ENCODE data around the gene TIGD1. TPM values are rescaled to one million over a fixed set of nuclear protein-coding genes. Genes with fewer than 3 reads are reported as not detected.

TIGD1 gene
- polyA plus RNA-seq, 1 experiment, result 4.3 TPM

DNA sequence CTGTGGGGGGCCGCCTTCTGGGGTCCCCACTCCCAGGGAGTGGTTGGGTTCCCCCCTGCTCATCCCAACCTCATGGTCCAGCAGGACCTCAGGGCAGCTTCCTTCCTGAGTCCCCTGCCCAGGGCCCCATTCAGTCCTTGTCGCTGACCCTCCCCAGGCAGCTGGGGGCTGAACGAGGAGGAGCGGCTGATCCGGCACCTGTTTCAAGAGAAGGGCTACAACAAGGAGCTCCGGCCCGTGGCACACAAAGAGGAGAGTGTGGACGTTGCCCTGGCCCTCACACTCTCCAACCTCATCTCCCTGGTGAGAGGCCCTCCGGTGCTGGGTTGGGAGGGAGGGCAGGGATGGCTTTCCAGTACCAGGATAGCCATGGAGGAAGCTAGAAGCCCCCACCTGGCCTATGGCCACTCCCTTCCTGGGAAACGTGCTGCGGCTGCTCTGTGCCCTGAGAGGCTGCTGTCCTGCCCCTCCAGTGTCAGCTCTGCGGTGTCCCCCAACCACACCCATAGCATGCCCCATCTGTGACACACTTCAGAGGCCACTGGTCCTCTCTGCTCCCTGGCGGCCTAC, 23.9 kb downstream of the TIGD1 start:
- Histone ChIP-seq H3K27ac (ENCODE audit: low read depth, low read length) (no peak overlapping the region), H3K27me3 (ENCODE audit: control insufficient read depth, insufficient read depth, low read length) (peaks cover 36% of the 10 kb centered on the region), H3K9me3 (ENCODE audit: control insufficient read depth, insufficient read depth, low read length) (no peaks in the 10 kb centered on the region), H3K4me3 (ENCODE audit: low read depth, low read length) (no peak overlapping the region)
- TF ChIP-seq, protein P1, sequence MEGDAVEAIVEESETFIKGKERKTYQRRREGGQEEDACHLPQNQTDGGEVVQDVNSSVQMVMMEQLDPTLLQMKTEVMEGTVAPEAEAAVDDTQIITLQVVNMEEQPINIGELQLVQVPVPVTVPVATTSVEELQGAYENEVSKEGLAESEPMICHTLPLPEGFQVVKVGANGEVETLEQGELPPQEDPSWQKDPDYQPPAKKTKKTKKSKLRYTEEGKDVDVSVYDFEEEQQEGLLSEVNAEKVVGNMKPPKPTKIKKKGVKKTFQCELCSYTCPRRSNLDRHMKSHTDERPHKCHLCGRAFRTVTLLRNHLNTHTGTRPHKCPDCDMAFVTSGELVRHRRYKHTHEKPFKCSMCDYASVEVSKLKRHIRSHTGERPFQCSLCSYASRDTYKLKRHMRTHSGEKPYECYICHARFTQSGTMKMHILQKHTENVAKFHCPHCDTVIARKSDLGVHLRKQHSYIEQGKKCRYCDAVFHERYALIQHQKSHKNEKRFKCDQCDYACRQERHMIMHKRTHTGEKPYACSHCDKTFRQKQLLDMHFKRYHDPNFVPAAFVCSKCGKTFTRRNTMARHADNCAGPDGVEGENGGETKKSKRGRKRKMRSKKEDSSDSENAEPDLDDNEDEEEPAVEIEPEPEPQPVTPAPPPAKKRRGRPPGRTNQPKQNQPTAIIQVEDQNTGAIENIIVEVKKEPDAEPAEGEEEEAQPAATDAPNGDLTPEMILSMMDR (IDR thresholded peaks at IDR 0.05; ENCODE audit: low read depth, low read length), result no peak
- ChIA-PET POLR2A (no interaction called here), CTCF (interaction anchor here (0.6 kb wide), 1 partner anchor 65 kb away, joined by 4 read pairs; no protein-coding TSS in a partner anchor)
- no peak for DNase-seq (ENCODE audit: low read depth, low spot score)

DNA sequence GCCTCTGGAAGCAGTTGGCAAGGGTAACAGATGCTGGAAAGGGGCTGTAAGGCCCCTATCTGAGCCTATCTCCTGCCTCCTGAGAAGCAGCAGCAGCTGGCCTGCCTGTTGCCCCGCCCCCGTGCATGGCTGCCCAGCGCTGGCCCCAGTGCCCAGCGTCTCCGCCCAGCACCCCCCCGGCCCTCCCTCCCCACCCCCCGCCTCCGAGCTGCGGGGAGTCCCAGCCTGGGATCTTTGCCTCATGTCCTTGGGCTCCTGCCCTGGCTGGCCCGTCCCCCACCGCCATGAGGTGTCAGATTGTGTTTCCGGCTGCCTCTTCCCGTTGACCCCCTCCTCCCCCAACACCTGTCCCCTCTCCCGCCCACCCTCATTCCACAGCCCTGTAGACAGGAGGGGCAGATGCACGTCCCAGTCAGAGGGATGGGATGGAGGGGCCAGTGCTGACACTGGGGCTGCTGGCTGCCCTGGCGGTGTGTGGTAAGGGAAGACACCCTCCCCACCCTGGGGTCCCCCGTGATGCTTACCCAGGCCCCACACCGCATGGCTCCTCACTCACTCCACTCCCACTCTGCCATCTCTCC, 24.5 kb downstream of the TIGD1 start, which contains the start of gene CHRND:
TSS of gene CHRND (plus strand) at position 370 of the 581 bp plus-strand sequence. CDS start at position 426, 56 bp downstream.
- CTCF ChIA-PET, result interaction anchor here (0.6 kb wide), 1 partner anchor 64 kb away, joined by 4 read pairs; no protein-coding TSS in a partner anchor
- no peak within 1 kb of the TSS for H3K27ac ChIP-seq (ENCODE audit: low read depth, low read length)
- H3K9me3 ChIP-seq (ENCODE audit: control insufficient read depth, insufficient read depth, low read length), result no peaks in the 10 kb centered on the region
- peaks cover 40% of the 10 kb centered on the region for H3K27me3 ChIP-seq (ENCODE audit: control insufficient read depth, insufficient read depth, low read length)
- TF ChIP-seq, protein P1 (IDR thresholded peaks at IDR 0.05; ENCODE audit: low read depth, low read length), result no peak
- H3K4me3 ChIP-seq (ENCODE audit: low read depth, low read length), result no peak within 1 kb of the TSS
- POLR2A ChIA-PET, result no interaction called here
- no peak for DNase-seq (ENCODE audit: low read depth, low spot score)

DNA sequence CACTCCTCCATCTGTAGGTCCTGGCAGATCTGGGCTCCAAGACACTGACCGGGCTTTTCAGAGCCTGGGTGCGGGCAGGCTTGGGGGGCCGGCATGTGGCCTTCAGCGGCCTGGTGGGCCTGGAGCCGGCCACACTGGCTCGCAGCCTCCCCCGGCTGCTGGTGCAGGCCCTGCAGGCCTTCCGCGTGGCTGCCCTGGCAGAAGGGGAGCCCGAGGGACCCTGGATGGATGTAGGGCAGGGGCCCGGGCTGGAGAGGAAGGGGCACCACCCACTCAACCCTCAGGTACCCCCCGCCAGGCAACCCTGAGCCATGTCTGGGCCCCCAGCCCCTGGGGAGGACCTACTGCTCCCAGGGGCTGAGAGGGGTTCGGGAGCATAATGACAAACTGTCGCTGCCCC, 25.2 kb downstream of the TIGD1 start:
- ChIA-PET CTCF (no interaction called here), POLR2A (no interaction called here)
- DNase-seq (ENCODE audit: low read depth, low spot score), result no peak
- TF ChIP-seq, protein P1 (IDR thresholded peaks at IDR 0.05; ENCODE audit: low read depth, low read length), result no peak
- no peaks in the 10 kb centered on the region for H3K9me3 ChIP-seq (ENCODE audit: control insufficient read depth, insufficient read depth, low read length)
- peaks cover 45% of the 10 kb centered on the region for H3K27me3 ChIP-seq (ENCODE audit: control insufficient read depth, insufficient read depth, low read length)
- no peak overlapping the region for H3K27ac ChIP-seq (ENCODE audit: low read depth, low read length)
- no peak overlapping the region for H3K4me3 ChIP-seq (ENCODE audit: low read depth, low read length)

DNA sequence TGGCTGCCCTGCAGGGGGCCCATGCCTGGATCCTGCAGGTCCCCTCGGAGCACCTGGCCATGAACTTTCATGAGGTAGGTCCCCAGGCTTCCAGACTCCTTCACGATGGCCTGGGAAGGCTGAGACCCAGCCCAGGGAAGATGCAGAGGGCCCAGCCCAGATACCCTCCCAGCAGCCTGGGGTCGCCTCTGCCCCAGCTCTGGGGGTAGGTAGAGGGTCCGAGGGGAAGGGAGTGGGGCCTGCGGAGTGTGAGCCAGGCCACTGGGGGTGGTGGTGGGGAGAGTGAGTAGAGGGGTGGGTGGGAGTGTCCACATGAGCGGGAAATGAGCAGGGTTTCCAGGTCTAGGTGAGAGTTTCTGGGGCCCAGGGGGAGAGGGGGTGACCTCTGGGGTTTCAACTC, 25.6 kb downstream of the TIGD1 start:
- CTCF ChIA-PET, result interaction anchor here (1.1 to 1.5 kb wide), 2 partner anchors 80 to 599 kb away, joined by 3 to 4 read pairs; no protein-coding TSS in a partner anchor

More for the DNA sequence above, 25.6 kb downstream of the TIGD1 start:
- POLR2A ChIA-PET, result no interaction called here
- H3K27ac ChIP-seq (ENCODE audit: low read depth, low read length), result no peak overlapping the region
- DNase-seq (ENCODE audit: low read depth, low spot score), result no peak
- H3K9me3 ChIP-seq (ENCODE audit: control insufficient read depth, insufficient read depth, low read length), result no peaks in the 10 kb centered on the region
- H3K27me3 ChIP-seq (ENCODE audit: control insufficient read depth, insufficient read depth, low read length), result peaks cover 45% of the 10 kb centered on the region
- H3K4me3 ChIP-seq (ENCODE audit: low read depth, low read length), result no peak overlapping the region
- TF ChIP-seq, protein P1 (IDR thresholded peaks at IDR 0.05; ENCODE audit: low read depth, low read length), result no peak
